Measurements from ENCODE around the gene LLCFC1.

- TF ChIP-seq CTCF (IDR thresholded peaks at IDR 0.05) (no peak), POLR2A (IDR thresholded peaks at IDR 0.05) (no peak), POLR2AphosphoS5 (IDR thresholded peaks at IDR 0.05) (no peak)
Observed at GRCh38 chr7:142927085-142927745, 12.1 kb upstream of the LLCFC1 start.
